ENCODE data around the gene IMPACT. TPM values are rescaled to one million over a fixed set of nuclear protein-coding genes. Genes with fewer than 3 reads are reported as not detected.

Gene IMPACT
- total RNA-seq, 1 donor from 2014 or later, result 11.6 TPM

GRCh38 chr18:24482821-24483220, 56.4 kb downstream of the IMPACT start:
- H3K27me3 Mint-ChIP-seq (ENCODE audit: unreplicated experiment), result peaks cover 4% of the 10 kb centered on the region

DNA sequence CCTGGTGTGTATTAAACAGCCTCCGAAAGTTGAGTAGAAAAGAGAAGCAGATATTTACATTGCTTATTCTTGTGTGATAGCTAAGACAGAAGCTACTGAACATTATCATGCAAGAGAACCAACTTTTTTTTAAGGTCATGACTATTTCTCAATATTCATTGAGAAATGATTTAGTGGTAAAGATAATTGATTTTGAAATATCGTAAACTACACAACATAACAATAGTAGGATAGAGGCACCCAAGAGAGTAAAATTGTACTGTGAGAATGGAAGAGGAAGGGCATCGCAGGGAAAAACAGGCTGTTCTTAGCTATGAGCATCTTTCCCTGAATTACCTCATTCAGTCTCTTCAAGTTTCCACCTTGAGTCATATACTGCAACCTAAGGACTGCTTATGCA, 59.2 kb downstream of the IMPACT start:
- no peak for TF ChIP-seq CTCF (IDR thresholded peaks at IDR 0.05; ENCODE audit: partially characterized antibody, unreplicated experiment)
- Mint-ChIP-seq H3K36me3 (ENCODE audit: unreplicated experiment) (no peaks in the 10 kb centered on the region), H3K27me3 (ENCODE audit: unreplicated experiment) (peaks cover 4% of the 10 kb centered on the region), H3K4me1 (ENCODE audit: low read depth, unreplicated experiment) (peaks cover 21% of the 10 kb centered on the region), H3K4me3 (ENCODE audit: unreplicated experiment) (no peak overlapping the region), H3K9me3 (ENCODE audit: unreplicated experiment) (peaks cover 8% of the 10 kb centered on the region), H3K27ac (ENCODE audit: unreplicated experiment) (no peak overlapping the region)
- no peak for DNase-seq

More at GRCh38 chr18:24482821-24483220, 56.4 kb downstream of the IMPACT start:
- peaks cover 14% of the 10 kb centered on the region for H3K4me1 Mint-ChIP-seq (ENCODE audit: low read depth, unreplicated experiment)
- peak overlapping the region; percentile 46 for H3K27ac Mint-ChIP-seq (ENCODE audit: unreplicated experiment)
- H3K4me3 Mint-ChIP-seq (ENCODE audit: unreplicated experiment), result peak overlapping the region; percentile 64
- no peak for TF ChIP-seq CTCF (IDR thresholded peaks at IDR 0.05; ENCODE audit: partially characterized antibody, unreplicated experiment)
- peaks cover 4% of the 10 kb centered on the region for H3K36me3 Mint-ChIP-seq (ENCODE audit: unreplicated experiment)
- peaks cover 6% of the 10 kb centered on the region for H3K9me3 Mint-ChIP-seq (ENCODE audit: unreplicated experiment)
- DNase-seq, result peak; percentile 82

DNA sequence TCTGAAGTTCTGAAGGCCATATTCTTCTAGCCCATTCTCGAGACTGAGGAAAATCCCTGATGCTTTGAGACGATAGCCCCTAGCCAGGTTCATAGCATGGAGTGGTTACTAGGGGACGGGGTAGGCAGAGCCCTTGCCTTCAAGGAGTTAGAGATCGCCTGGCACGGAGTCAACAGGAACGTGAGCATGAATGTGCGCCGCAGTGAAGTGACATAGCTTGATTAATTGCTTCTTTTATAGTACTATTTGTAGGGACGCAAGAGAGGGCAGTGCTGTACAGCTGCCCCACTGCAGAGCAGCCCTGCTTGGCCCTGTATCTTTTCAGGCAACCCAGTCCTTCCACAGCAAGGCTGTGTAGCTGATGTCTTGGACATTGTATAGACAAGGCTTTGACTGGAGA, 60.2 kb downstream of the IMPACT start:
- peaks cover 4% of the 10 kb centered on the region for H3K27me3 Mint-ChIP-seq (ENCODE audit: unreplicated experiment)
- no peak overlapping the region for H3K27ac Mint-ChIP-seq (ENCODE audit: unreplicated experiment)
- peaks cover 23% of the 10 kb centered on the region for H3K4me1 Mint-ChIP-seq (ENCODE audit: low read depth, unreplicated experiment)
- no peak for TF ChIP-seq CTCF (IDR thresholded peaks at IDR 0.05; ENCODE audit: partially characterized antibody, unreplicated experiment)
- H3K4me3 Mint-ChIP-seq (ENCODE audit: unreplicated experiment), result no peak overlapping the region
- DNase-seq, result no peak
- H3K9me3 Mint-ChIP-seq (ENCODE audit: unreplicated experiment), result peaks cover 8% of the 10 kb centered on the region
- no peaks in the 10 kb centered on the region for H3K36me3 Mint-ChIP-seq (ENCODE audit: unreplicated experiment)

GRCh38 chr18:24488824-24489493, 62.5 kb downstream of the IMPACT start:
- no peak overlapping the region for H3K27ac Mint-ChIP-seq (ENCODE audit: unreplicated experiment)
- H3K36me3 Mint-ChIP-seq (ENCODE audit: unreplicated experiment), result no peaks in the 10 kb centered on the region
- peak; percentile 87 for TF ChIP-seq CTCF (IDR thresholded peaks at IDR 0.05; ENCODE audit: partially characterized antibody, unreplicated experiment)
- peaks cover 2% of the 10 kb centered on the region for H3K9me3 Mint-ChIP-seq (ENCODE audit: unreplicated experiment)
- no peaks in the 10 kb centered on the region for H3K27me3 Mint-ChIP-seq (ENCODE audit: unreplicated experiment)
- no peak overlapping the region for H3K4me3 Mint-ChIP-seq (ENCODE audit: unreplicated experiment)
- DNase-seq, result no peak
- peaks cover 19% of the 10 kb centered on the region for H3K4me1 Mint-ChIP-seq (ENCODE audit: low read depth, unreplicated experiment)

GRCh38 chr18:24490539-24490938, 64.1 kb downstream of the IMPACT start:
- Mint-ChIP-seq H3K36me3 (ENCODE audit: unreplicated experiment) (no peaks in the 10 kb centered on the region), H3K27me3 (ENCODE audit: unreplicated experiment) (no peaks in the 10 kb centered on the region), H3K27ac (ENCODE audit: unreplicated experiment) (peak overlapping the region; percentile 28), H3K9me3 (ENCODE audit: unreplicated experiment) (peaks cover 6% of the 10 kb centered on the region), H3K4me1 (ENCODE audit: low read depth, unreplicated experiment) (peaks cover 13% of the 10 kb centered on the region), H3K4me3 (ENCODE audit: unreplicated experiment) (no peak overlapping the region)
- no peak for DNase-seq
- TF ChIP-seq CTCF (IDR thresholded peaks at IDR 0.05; ENCODE audit: partially characterized antibody, unreplicated experiment), result no peak

Measured in glutamatergic neuron (in vitro differentiated cells).